ENCODE results near the gene UBE3B.

The UBE3B gene

GRCh38 chr12:109485201-109485600 is 7.8 kb downstream of the UBE3B start:
- no peaks in the 10 kb centered on the region for H3K27me3 ChIP-seq (ENCODE audit: insufficient read depth, low read length, poor library complexity, severe bottlenecking)
- no peaks in the 10 kb centered on the region for H4K20me1 ChIP-seq (ENCODE audit: insufficient read depth, low read length, poor library complexity, severe bottlenecking)
- H3K9ac ChIP-seq (ENCODE audit: low read depth, low read length, poor library complexity, severe bottlenecking): no peak overlapping the region
- H3K9me3 ChIP-seq (ENCODE audit: insufficient read depth, low read depth, low read length): no peaks in the 10 kb centered on the region
- no peaks in the 10 kb centered on the region for H3K9me2 ChIP-seq (replicated peaks; ENCODE audit: low read depth, low read length)
- no peaks in the 10 kb centered on the region for H3K4me1 ChIP-seq (ENCODE audit: insufficient read depth, low read length, poor library complexity, severe bottlenecking)
- TF ChIP-seq, protein P1, sequence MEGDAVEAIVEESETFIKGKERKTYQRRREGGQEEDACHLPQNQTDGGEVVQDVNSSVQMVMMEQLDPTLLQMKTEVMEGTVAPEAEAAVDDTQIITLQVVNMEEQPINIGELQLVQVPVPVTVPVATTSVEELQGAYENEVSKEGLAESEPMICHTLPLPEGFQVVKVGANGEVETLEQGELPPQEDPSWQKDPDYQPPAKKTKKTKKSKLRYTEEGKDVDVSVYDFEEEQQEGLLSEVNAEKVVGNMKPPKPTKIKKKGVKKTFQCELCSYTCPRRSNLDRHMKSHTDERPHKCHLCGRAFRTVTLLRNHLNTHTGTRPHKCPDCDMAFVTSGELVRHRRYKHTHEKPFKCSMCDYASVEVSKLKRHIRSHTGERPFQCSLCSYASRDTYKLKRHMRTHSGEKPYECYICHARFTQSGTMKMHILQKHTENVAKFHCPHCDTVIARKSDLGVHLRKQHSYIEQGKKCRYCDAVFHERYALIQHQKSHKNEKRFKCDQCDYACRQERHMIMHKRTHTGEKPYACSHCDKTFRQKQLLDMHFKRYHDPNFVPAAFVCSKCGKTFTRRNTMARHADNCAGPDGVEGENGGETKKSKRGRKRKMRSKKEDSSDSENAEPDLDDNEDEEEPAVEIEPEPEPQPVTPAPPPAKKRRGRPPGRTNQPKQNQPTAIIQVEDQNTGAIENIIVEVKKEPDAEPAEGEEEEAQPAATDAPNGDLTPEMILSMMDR (conservative IDR thresholded peaks at IDR 0.05; ENCODE audit: low read length): no peak
- TF ChIP-seq EZH2phosphoT487 (IDR thresholded peaks at IDR 0.05; ENCODE audit: borderline replicate concordance): no peak
- no peaks in the 10 kb centered on the region for H3K79me2 ChIP-seq (ENCODE audit: insufficient read depth, low read length)
- H3K4me2 ChIP-seq (ENCODE audit: low read depth, low read length, poor library complexity, severe bottlenecking): no peak overlapping the region
- no peak overlapping the region for H3K4me3 ChIP-seq (ENCODE audit: low read length, poor library complexity, severe bottlenecking)
- no peak overlapping the region for H2AFZ ChIP-seq (ENCODE audit: low read length)
- no peaks in the 10 kb centered on the region; the same call in 1 of the 2 replicates for H3F3A ChIP-seq (ENCODE audit: low read depth)
- H3K36me3 ChIP-seq (ENCODE audit: insufficient read depth, low read length): peaks cover 41% of the 10 kb centered on the region; the same call in 1 of the 2 replicates

DNA sequence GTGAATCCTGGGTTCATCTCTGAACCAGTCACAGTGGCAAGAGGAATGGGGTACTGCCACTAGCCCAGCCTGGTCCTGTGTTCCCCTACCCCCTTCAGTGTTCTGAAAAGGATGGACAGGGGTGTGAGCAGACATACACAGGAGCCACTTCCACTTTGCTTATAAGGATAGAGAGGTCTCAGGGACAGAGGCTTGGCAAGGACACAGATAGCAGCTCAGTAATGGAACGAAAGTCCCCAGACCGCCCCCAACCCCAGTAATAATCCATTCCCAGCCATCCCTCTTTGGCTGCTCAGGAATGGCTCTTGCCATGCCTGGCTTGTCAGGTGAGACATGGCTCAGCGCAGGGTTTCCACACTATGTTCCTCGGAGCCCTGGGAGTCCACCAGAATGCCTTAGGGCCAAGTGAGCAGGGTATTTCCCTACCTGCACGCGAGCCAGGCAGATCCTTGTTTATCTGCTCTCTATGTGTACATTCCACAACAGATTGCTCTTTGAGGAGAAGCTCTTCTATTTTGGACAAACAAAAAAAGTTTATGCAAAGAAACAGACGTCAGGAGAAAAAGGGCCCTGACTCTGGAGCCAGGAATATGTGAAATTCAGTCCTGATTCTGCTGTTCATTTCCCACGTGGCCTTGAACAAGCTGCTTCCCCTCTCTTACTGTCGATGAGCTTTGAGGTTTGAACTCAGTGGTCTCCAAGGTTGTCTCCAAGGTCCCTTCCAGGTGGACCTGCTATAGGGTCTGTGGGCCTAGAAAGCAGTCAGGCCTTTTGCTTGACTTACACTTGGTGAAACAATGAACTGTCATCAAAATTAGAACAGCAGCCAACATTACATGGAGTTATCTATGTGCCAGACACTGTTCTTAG is 10.0 kb downstream of the UBE3B start:
- no peaks in the 10 kb centered on the region for H3K79me2 ChIP-seq (ENCODE audit: insufficient read depth, low read length)
- H3K4me1 ChIP-seq (ENCODE audit: insufficient read depth, low read length, poor library complexity, severe bottlenecking): no peaks in the 10 kb centered on the region
- TF ChIP-seq, protein P1 (conservative IDR thresholded peaks at IDR 0.05; ENCODE audit: low read length): no peak
- no peak for TF ChIP-seq EZH2phosphoT487 (IDR thresholded peaks at IDR 0.05; ENCODE audit: borderline replicate concordance)
- peaks cover 44% of the 10 kb centered on the region; the same call in 1 of the 2 replicates for H3K36me3 ChIP-seq (ENCODE audit: insufficient read depth, low read length)
- no peaks in the 10 kb centered on the region for H3K27me3 ChIP-seq (ENCODE audit: insufficient read depth, low read length, poor library complexity, severe bottlenecking)
- H3K9me3 ChIP-seq (ENCODE audit: insufficient read depth, low read depth, low read length): no peaks in the 10 kb centered on the region
- no peak overlapping the region for H3K4me3 ChIP-seq (ENCODE audit: low read length, poor library complexity, severe bottlenecking)
- no peaks in the 10 kb centered on the region for H3F3A ChIP-seq (ENCODE audit: low read depth)
- no peak overlapping the region for H2AFZ ChIP-seq (ENCODE audit: low read length)
- no peaks in the 10 kb centered on the region for H3K9me2 ChIP-seq (replicated peaks; ENCODE audit: low read depth, low read length)
- no peak overlapping the region for H3K9ac ChIP-seq (ENCODE audit: low read depth, low read length, poor library complexity, severe bottlenecking)
- H4K20me1 ChIP-seq (ENCODE audit: insufficient read depth, low read length, poor library complexity, severe bottlenecking): no peaks in the 10 kb centered on the region
- H3K4me2 ChIP-seq (ENCODE audit: low read depth, low read length, poor library complexity, severe bottlenecking): no peak overlapping the region

- no peaks in the 10 kb centered on the region for H3K4me1 ChIP-seq (ENCODE audit: insufficient read depth, low read length, poor library complexity, severe bottlenecking)
- H3K36me3 ChIP-seq (ENCODE audit: insufficient read depth, low read length): peaks cover 44% of the 10 kb centered on the region; the same call in 1 of the 2 replicates
- H2AFZ ChIP-seq (ENCODE audit: low read length): no peak overlapping the region
- no peaks in the 10 kb centered on the region for H4K20me1 ChIP-seq (ENCODE audit: insufficient read depth, low read length, poor library complexity, severe bottlenecking)
- no peaks in the 10 kb centered on the region for H3F3A ChIP-seq (ENCODE audit: low read depth)
- no peak overlapping the region for H3K9ac ChIP-seq (ENCODE audit: low read depth, low read length, poor library complexity, severe bottlenecking)
- no peak overlapping the region for H3K4me2 ChIP-seq (ENCODE audit: low read depth, low read length, poor library complexity, severe bottlenecking)
- H3K27me3 ChIP-seq (ENCODE audit: insufficient read depth, low read length, poor library complexity, severe bottlenecking): no peaks in the 10 kb centered on the region
- H3K4me3 ChIP-seq (ENCODE audit: low read length, poor library complexity, severe bottlenecking): no peak overlapping the region
- TF ChIP-seq EZH2phosphoT487 (IDR thresholded peaks at IDR 0.05; ENCODE audit: borderline replicate concordance): no peak
- TF ChIP-seq, protein P1 (conservative IDR thresholded peaks at IDR 0.05; ENCODE audit: low read length): no peak
- no peaks in the 10 kb centered on the region for H3K9me3 ChIP-seq (ENCODE audit: insufficient read depth, low read depth, low read length)
- H3K79me2 ChIP-seq (ENCODE audit: insufficient read depth, low read length): no peaks in the 10 kb centered on the region
- no peaks in the 10 kb centered on the region for H3K9me2 ChIP-seq (replicated peaks; ENCODE audit: low read depth, low read length)
These were observed 10.7 kb downstream of the UBE3B start for GRCh38 chr12:109488051-109488665.
